Mucosa of descending colon (tissue), 3 donors: ENCODE data around the gene COP1. TPM values are rescaled to one million over a fixed set of nuclear protein-coding genes. Genes with fewer than 3 reads are reported as not detected.
A peak's percentile ranks its signal among the peaks of the same experiment; 100 is the strongest.

Experiments used
- ATAC-seq: fragments of 200-7000 bp; cut with Tn5 transposase; one replicate; pipeline ENCODE4 v1.9.1; 2020; ENCODE audit warnings: mild to moderate bottlenecking, moderate library complexity
- DNase-seq, 3 donors: peaks; one replicate each; pipeline ENCODE4 v3.0.0-alpha.2; 2020
- H3K36me3 ChIP-seq: fragments of 200-600 bp; one replicate; pipeline ENCODE4 v1.8.0; 2021; ENCODE audit warnings: low read depth, mild to moderate bottlenecking
- H3K4me1 ChIP-seq: fragments of 200-600 bp; one replicate; pipeline ENCODE4 v1.8.0; 2021; ENCODE audit warnings: low read depth, mild to moderate bottlenecking
- H3K4me3 ChIP-seq: fragments of 200-600 bp; one replicate; pipeline ENCODE4 v1.8.0; 2021; ENCODE audit warnings: mild to moderate bottlenecking
- H3K9me3 ChIP-seq: fragments of 200-600 bp; one replicate; pipeline ENCODE4 v1.8.0; 2021; ENCODE audit warnings: mild to moderate bottlenecking
- CTCF ChIP-seq: fragments of 200-600 bp; IDR thresholded peaks from one replicate; pipeline ENCODE4 v1.8.0; 2022; ENCODE audit warnings: antibody characterized with exemption, mild to moderate bottlenecking
- intact Hi-C, 2 donors: fragments of 100-400 bp; cut with DNase I in 1 of 2; cut with micrococcal nuclease in 1 of 2; formaldehyde crosslinking; loops; one replicate each; pipeline versions ENCODE4 v1.11.0 to v1.11.1; 2022; cut with DNase I, micrococcal nuclease
- total RNA-seq, 3 donors: library from RNA; stranded (reverse); fragmentation: NEBNext Ultra II Directional in 2 of 3; extraction: Animal tissue kit (Norgen Biotek cat#: 25700) in 2 of 3; gene quantifications; one replicate each; pipeline versions ENCODE4 v1.2.1 to v1.2.4, GENCODE V29; 2021 to 2023
- donor health status: DM: no; HTN: no; CAD: no; lungs with moderate emphysema.
- donor health status: DM: no; HTN: no; CAD: no.
- donor health status: DM: no; HTN: yes; CAD: no.

The COP1 gene
- total RNA-seq, 3 donors from 2014 or later: 51.5 to 51.9 (median 51.9) TPM

- H3K9me3 ChIP-seq: no peaks in the 10 kb centered on the region
- no peak for DNase-seq
- intact Hi-C loops: no loop called here
- no peaks in the 10 kb centered on the region for H3K36me3 ChIP-seq
- no peak for TF ChIP-seq CTCF
- no peaks in the 10 kb centered on the region for H3K4me1 ChIP-seq
- no peak for ATAC-seq
- H3K4me3 ChIP-seq: no peak overlapping the region
Measured at GRCh38 chr1:176196728-176197127, 10.4 kb downstream of the COP1 start.

GRCh38 chr1:176195547-176195946, 11.5 kb downstream of the COP1 start:
- intact Hi-C loops: no loop called here
- no peaks in the 10 kb centered on the region for H3K9me3 ChIP-seq
- DNase-seq: no peak
- TF ChIP-seq CTCF: no peak
- H3K36me3 ChIP-seq: no peaks in the 10 kb centered on the region
- H3K4me3 ChIP-seq: no peak overlapping the region
- H3K4me1 ChIP-seq: no peaks in the 10 kb centered on the region
- no peak for ATAC-seq

- no peaks in the 10 kb centered on the region for H3K4me1 ChIP-seq
- H3K36me3 ChIP-seq: no peaks in the 10 kb centered on the region
- no peaks in the 10 kb centered on the region for H3K9me3 ChIP-seq
- no peak for TF ChIP-seq CTCF
- no peak for DNase-seq
- no peak for ATAC-seq
- no peak overlapping the region for H3K4me3 ChIP-seq
- intact Hi-C loops: no loop called here
Measured at GRCh38 chr1:176193663-176194062, 13.4 kb downstream of the COP1 start.

GRCh38 chr1:176193023-176193422, 14.1 kb downstream of the COP1 start:
- no peaks in the 10 kb centered on the region for H3K9me3 ChIP-seq
- no peak for TF ChIP-seq CTCF
- no peak overlapping the region for H3K4me3 ChIP-seq
- intact Hi-C loops: no loop called here
- ATAC-seq (no peak), DNase-seq (no peak)
- no peaks in the 10 kb centered on the region for H3K4me1 ChIP-seq
- no peaks in the 10 kb centered on the region for H3K36me3 ChIP-seq

- DNase-seq: no peak
- intact Hi-C loops: no loop called here
- Histone ChIP-seq H3K9me3 (no peaks in the 10 kb centered on the region), H3K4me1 (no peaks in the 10 kb centered on the region), H3K4me3 (no peak overlapping the region), H3K36me3 (no peaks in the 10 kb centered on the region)
- no peak for TF ChIP-seq CTCF
- ATAC-seq: no peak
Measured at GRCh38 chr1:176188604-176189003, 18.5 kb downstream of the COP1 start.

GRCh38 chr1:176187001-176187400, 20.1 kb downstream of the COP1 start:
- ATAC-seq: peak; percentile 30
- intact Hi-C loops: no loop called here
- no peak for DNase-seq
- no peaks in the 10 kb centered on the region for H3K36me3 ChIP-seq
- H3K9me3 ChIP-seq: no peaks in the 10 kb centered on the region
- H3K4me3 ChIP-seq: no peak overlapping the region
- no peaks in the 10 kb centered on the region for H3K4me1 ChIP-seq
- no peak for TF ChIP-seq CTCF
